Panc1 (cell line): Measurements from ENCODE around the gene TOR1AIP1. TPM values are rescaled to one million over a fixed set of nuclear protein-coding genes. Genes with fewer than 3 reads are reported as not detected.
"Not testable (repeated sequence)": the region's sequence is repeated elsewhere in the genome, so short reads cannot be mapped to it uniquely, and the experiment has no call there.

Experiments
- ATAC-seq: fragments of 200-7000 bp; cut with Tn5 transposase; 2 replicates; pipeline ENCODE4 v1.9.1; 2020; ENCODE audit warnings: mild to moderate bottlenecking, moderate library complexity
- Bru-seq: library from RNA; stranded (reverse); fragments of 400-500 nt; gene quantifications from one replicate; lab custom pipeline; 2021; lab: Mats Ljungman, UMichigan
- BruChase-seq, 2 experiments: library from RNA; stranded (reverse); fragments of 400-500 nt; gene quantifications; one replicate each; lab custom pipeline; 2021; lab: Mats Ljungman, UMichigan
- BruUV-seq: library from RNA; stranded (reverse); fragments of 400-500 nt; replicated peaks from 2 replicates; lab custom pipeline; 2021; lab: Mats Ljungman, UMichigan
- CTCF ChIA-PET: fragments of 300-600 bp; sonication (Branson Sonifier 250); formaldehyde crosslinking; loops from one replicate; lab custom pipeline; 2022; ENCODE audit warnings: antibody characterized with exemption; lab: Charles Lee
- POLR2A ChIA-PET: fragments of 300-600 bp; sonication (Branson Sonifier 250); formaldehyde crosslinking; loops from one replicate; lab custom pipeline; 2022; ENCODE audit warnings: antibody characterized with exemption; lab: Charles Lee
- DNase-seq: peaks from one replicate; pipeline ENCODE4 v3.0.0-alpha.2; 2010; ENCODE audit warnings: low read depth, low spot score
- H3K27ac ChIP-seq: 2 replicates; pipeline ENCODE4 v1.5.1; 2011; ENCODE audit warnings: mild to moderate bottlenecking, low read length, inconsistent platforms
- H3K27me3 ChIP-seq: fragments of 200-500 bp; sonication (Bioruptor generic); 2 replicates; pipeline ENCODE4 v1.6.0; 2014; ENCODE audit warnings: low read length, inconsistent platforms; ENCODE audit not compliant: control insufficient read depth, insufficient read depth
- H3K36me3 ChIP-seq: fragments of 200-500 bp; sonication (Bioruptor generic); 2 replicates; pipeline ENCODE4 v1.5.1; 2014; ENCODE audit warnings: inconsistent platforms, mild to moderate bottlenecking, low read length, moderate library complexity; ENCODE audit not compliant: control insufficient read depth, insufficient read depth
- H3K4me1 ChIP-seq: 2 replicates; pipeline ENCODE4 v1.5.1; 2011; ENCODE audit warnings: inconsistent platforms, mild to moderate bottlenecking, low read length, moderate library complexity; ENCODE audit not compliant: control insufficient read depth, insufficient read depth
- H3K4me3 ChIP-seq, 2 experiments: 2 replicates each; pipeline ENCODE4 v1.5.1; 2011 to 2012; ENCODE audit warnings: low read depth in 2 of 2, low read length in 2 of 2, mild to moderate bottlenecking in 2 of 2, inconsistent platforms in 1 of 2, moderate library complexity in 1 of 2
- H3K9me3 ChIP-seq: fragments of 200-500 bp; sonication (Bioruptor generic); 2 replicates; pipeline ENCODE4 v1.5.1; 2014; ENCODE audit warnings: low read depth, mild to moderate bottlenecking, inconsistent platforms, low read length, moderate library complexity; ENCODE audit not compliant: control insufficient read depth, insufficient read depth
- CTCF ChIP-seq: fragments of 450-650 bp; IDR thresholded peaks from 2 replicates; pipeline ENCODE4 v1.5.1; 2017; ENCODE audit warnings: mild to moderate bottlenecking
- POLR2AphosphoS5 ChIP-seq: IDR thresholded peaks from 2 replicates; pipeline ENCODE4 v1.6.1; 2012; ENCODE audit warnings: mild to moderate bottlenecking, low read depth, low read length, moderate library complexity
- REST ChIP-seq, 2 experiments: IDR thresholded peaks; 2 replicates each; pipeline ENCODE4 v1.6.1; 2011 to 2012; ENCODE audit warnings: low read depth in 2 of 2, control low read depth in 1 of 2, low read length in 1 of 2, mild to moderate bottlenecking in 1 of 2, moderate library complexity in 1 of 2; ENCODE audit not compliant: insufficient read depth in 1 of 2
- SIN3A ChIP-seq: IDR thresholded peaks from 2 replicates; pipeline ENCODE4 v1.6.1; 2012; ENCODE audit warnings: low read depth, mild to moderate bottlenecking, low read length, moderate library complexity, borderline replicate concordance; ENCODE audit not compliant: insufficient read depth
- TCF7L2 ChIP-seq: IDR thresholded peaks from 2 replicates; pipeline ENCODE4 v1.6.1; 2011; ENCODE audit warnings: mild to moderate bottlenecking, low read depth, low read length, inconsistent platforms
- in situ Hi-C: cut with HindIII; loops from 2 replicates; pipeline ENCODE4 v1.10.0; 2016; ENCODE audit warnings: low sequenced_read_pairs, low pct_unique_long_range_greater_than_20kb
- intact Hi-C: fragments of 100-400 bp; cut with micrococcal nuclease; formaldehyde crosslinking; loops from one replicate; pipeline ENCODE4 v1.10.0; 2022; ENCODE audit not compliant: unreplicated experiment
- long read RNA-seq: library from polyadenylated mRNA; unstranded; transcript quantifications from one replicate; pipeline ENCODE4 v2.0.0, GENCODE V29; 2021; ENCODE audit not compliant: unreplicated experiment
- polyA plus RNA-seq: library from polyadenylated mRNA; unstranded; fragments of >200 nt; gene quantifications from one replicate; pipeline ENCODE4 v1.2.1, GENCODE V29; 2012; ENCODE audit warnings: missing spikeins; ENCODE audit not compliant: insufficient read length
- total RNA-seq: library from RNA; stranded (reverse); gene quantifications from one replicate; pipeline ENCODE4 v1.2.1, GENCODE V29; 2021; ENCODE audit not compliant: unreplicated experiment

The TOR1AIP1 gene
- total RNA-seq, result 62.0 TPM
- polyA plus RNA-seq, result 42.8 TPM
- Bru-seq, nascent RNA, result percentile 87 among the genes with signal in this experiment
- percentile 85 among the genes with signal in this experiment for BruChase-seq, experiment 1, labeled RNA remaining after a 2-hour chase
- BruChase-seq, experiment 2, labeled RNA remaining after a 6-hour chase, result percentile 93 among the genes with signal in this experiment
- long read RNA-seq, full-length matches to known transcripts, result 73 of 94 reads
- long read RNA-seq, partial matches to known transcripts, result 1 of 94 reads
- long read RNA-seq, other reads (novel, unspliced or antisense), result 20 of 94 reads

GRCh38 chr1:179882253-179883039, at the start of gene TOR1AIP1:
TOR1AIP1 (plus strand) TSS chr1:179882285; CDS start chr1:179882503, 218 bp downstream.
- Histone ChIP-seq H3K4me3 (peak within 1 kb of the TSS; percentile 97), H3K36me3 (peaks cover 29% of the 10 kb centered on the region), H3K27me3 (no peaks in the 10 kb centered on the region), H3K27ac (peak within 1 kb of the TSS; percentile 100), H3K9me3 (no peaks in the 10 kb centered on the region), H3K4me1 (peaks cover 7% of the 10 kb centered on the region; the same call in 1 of the 2 replicates)
- ATAC-seq, result peak; percentile 92
- no TSS peak for BruUV-seq
- CTCF ChIA-PET, result interaction anchor here (0.6 kb wide), 1 partner anchor 176 kb away, joined by 3 read pairs; no protein-coding TSS in a partner anchor
- intact Hi-C loops, result no loop called here
- POLR2A ChIA-PET, result interaction anchor here (0.5 to 1.2 kb wide), 2 partner anchors 9 to 108 kb away, joined by 3 to 6 read pairs; no protein-coding TSS in a partner anchor
- in situ Hi-C loops, result no loop called here
- DNase-seq, result peak; percentile 81
- TF ChIP-seq CTCF (no peak), SIN3A (no peak; the same call in 1 of the 2 replicates), REST (IDR thresholded peaks at IDR 0.05; ENCODE audit: insufficient read depth in 1 of 2, low read depth in 2 of 2, low read length in 1 of 2) (peak in 1 of 2 experiments; percentile 55; a peak in 1 of 4 replicates), TCF7L2 (peak; percentile 14; the same call in 1 of the 2 replicates), POLR2AphosphoS5 (peak; percentile 86)

GRCh38 chr1:179836686-179837445, 45.2 kb upstream of the TOR1AIP1 start:
- H3K27ac ChIP-seq, H3K27me3 ChIP-seq, H3K9me3 ChIP-seq, H3K36me3 ChIP-seq, BruUV-seq, H3K4me3 ChIP-seq, H3K4me1 ChIP-seq, ATAC-seq, in situ Hi-C loops, intact Hi-C loops, DNase-seq: not testable (repeated sequence)
- ChIA-PET CTCF (interaction anchor here (2.2 kb wide), 1 partner anchor 22 kb away, joined by 19 read pairs; no protein-coding TSS in a partner anchor), POLR2A (interaction anchor here (0.6 kb wide), 1 partner anchor 173 kb away, joined by 3 read pairs; no protein-coding TSS in a partner anchor)
